HUES6 (cell line): ENCODE data around the gene BBS9.
A peak's percentile ranks its signal among the peaks of the same experiment; 100 is the strongest.
"Not testable (repeated sequence)": the region's sequence is repeated elsewhere in the genome, so short reads cannot be mapped to it uniquely, and the experiment has no call there.

Experiments used
- H3K27ac ChIP-seq: 2 replicates; pipeline ENCODE4 v1.7.0; 2013; ENCODE audit warnings: low read depth, mild to moderate bottlenecking, low read length, inconsistent platforms
- H3K27me3 ChIP-seq: 2 replicates; pipeline ENCODE4 v1.6.1; 2013; ENCODE audit warnings: low read length; ENCODE audit not compliant: control insufficient read depth, insufficient read depth
- H3K36me3 ChIP-seq: 2 replicates; pipeline ENCODE4 v1.6.1; 2013; ENCODE audit warnings: low read length; ENCODE audit not compliant: control insufficient read depth, insufficient read depth
- H3K4me1 ChIP-seq: 2 replicates; pipeline ENCODE4 v1.6.1; 2013; ENCODE audit warnings: low read length; ENCODE audit not compliant: control insufficient read depth, insufficient read depth
- H3K4me3 ChIP-seq: 2 replicates; pipeline ENCODE4 v1.5.1; 2013; ENCODE audit warnings: low read depth, low read length
- H3K9ac ChIP-seq: one replicate; pipeline ENCODE4 v1.6.1; 2013; ENCODE audit warnings: mild to moderate bottlenecking, low read length
- H3K9me3 ChIP-seq: 2 replicates; pipeline ENCODE4 v1.6.1; 2013; ENCODE audit warnings: low read depth, low read length; ENCODE audit not compliant: control insufficient read depth, insufficient read depth

The BBS9 gene

DNA sequence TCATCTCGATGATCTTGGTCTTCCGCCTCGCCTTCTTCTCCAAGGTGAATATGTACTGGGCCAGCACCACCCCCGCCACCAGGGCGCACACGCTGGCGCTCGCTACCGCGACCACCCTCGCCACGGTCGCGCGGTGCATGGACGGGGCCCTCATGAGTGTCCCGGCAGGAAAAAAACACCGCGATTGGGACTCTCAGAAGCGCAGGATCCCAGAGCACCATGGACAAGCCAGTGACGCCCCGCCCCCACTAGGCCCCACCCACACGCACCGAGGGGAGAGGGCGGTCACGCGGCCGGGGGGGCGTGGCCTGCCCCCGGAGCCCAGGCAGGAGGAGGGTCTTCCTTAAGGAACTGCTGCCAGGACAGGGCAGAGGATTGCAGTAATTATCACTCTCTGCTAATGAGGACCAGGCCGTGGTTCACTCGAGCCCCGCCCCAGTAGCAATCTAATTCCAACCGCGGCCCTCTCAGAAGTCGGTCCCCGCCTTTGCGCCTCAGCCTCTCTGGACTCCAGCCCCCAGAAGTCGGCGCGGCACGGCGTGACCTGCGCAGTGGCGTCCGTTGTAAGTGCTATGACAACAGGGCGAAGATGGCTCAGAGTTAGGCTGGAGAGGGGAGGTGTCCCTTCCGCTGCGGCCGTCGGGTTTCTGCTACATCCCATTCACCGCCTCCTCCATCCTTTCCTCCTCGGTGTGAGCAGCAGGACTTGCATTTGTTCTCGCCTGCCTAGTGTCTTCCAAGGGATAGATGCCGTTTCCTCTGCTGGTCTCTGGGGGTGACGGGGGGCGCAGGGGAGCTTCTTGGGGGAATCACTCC lies at the start of gene BBS9:
Gene BBS9, plus strand, starts transcription at position 575 of the 816 bp plus-strand sequence. CDS start 16,689 bp downstream, outside the sequence.
- peak within 1 kb of the TSS; percentile 79 for H3K4me3 ChIP-seq
- H3K27ac ChIP-seq = no peak within 1 kb of the TSS
- H3K9ac ChIP-seq = peak within 1 kb of the TSS; percentile 62
- no peaks in the 10 kb centered on the region for H3K36me3 ChIP-seq
- H3K27me3 ChIP-seq = no peaks in the 10 kb centered on the region
- peaks cover 6% of the 10 kb centered on the region for H3K4me1 ChIP-seq
- no peaks in the 10 kb centered on the region for H3K9me3 ChIP-seq

DNA sequence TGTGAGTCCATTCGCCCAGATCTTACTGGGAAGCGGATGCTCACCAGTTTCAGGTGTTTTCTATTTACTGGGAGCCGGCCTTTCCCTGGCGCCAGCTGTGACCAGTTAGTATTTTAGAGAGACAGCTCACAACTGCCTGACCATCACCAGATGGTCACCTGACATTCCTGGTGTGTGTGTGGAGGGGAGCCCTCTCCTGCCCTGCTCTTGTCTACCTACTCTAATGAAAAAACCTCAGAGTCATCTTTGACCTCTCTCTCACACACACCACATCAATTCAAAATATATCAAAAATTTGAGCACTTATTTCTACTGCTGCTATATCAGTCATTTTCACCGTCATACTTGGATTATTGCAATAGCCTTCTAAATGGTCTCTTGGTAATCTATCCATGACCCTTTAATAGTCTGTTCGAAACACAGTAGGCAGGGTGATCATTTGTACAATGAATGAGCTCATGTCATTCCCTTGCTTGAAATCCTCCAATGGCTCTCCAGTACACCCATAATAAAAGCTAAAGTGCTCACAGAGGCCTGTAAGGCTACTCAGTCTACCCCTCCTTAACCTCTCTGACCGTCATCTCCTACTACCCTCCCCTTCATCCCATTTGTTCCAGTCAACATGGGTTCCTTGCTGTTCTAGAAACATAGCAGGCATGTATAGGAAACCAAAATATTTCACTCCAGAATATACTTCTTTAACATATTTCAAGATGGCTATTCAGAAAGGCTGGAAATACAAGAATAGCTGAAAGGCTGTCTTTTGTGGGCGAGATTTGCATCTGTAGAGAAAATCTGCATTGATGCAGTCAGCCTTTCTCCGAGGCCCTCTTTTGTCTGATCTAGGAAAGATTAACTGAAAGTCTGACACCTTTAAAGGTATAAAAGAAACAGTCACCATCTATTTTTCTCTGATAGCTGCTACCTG lies 49.3 kb upstream of the BBS9 start:
- Histone ChIP-seq H3K36me3 (no peaks in the 10 kb centered on the region), H3K9me3 (no peaks in the 10 kb centered on the region), H3K27me3 (no peaks in the 10 kb centered on the region; the same call in 1 of the 2 replicates), H3K27ac (no peak overlapping the region), H3K4me1 (peaks cover 21% of the 10 kb centered on the region), H3K4me3 (no peak overlapping the region), H3K9ac (no peak overlapping the region)

DNA sequence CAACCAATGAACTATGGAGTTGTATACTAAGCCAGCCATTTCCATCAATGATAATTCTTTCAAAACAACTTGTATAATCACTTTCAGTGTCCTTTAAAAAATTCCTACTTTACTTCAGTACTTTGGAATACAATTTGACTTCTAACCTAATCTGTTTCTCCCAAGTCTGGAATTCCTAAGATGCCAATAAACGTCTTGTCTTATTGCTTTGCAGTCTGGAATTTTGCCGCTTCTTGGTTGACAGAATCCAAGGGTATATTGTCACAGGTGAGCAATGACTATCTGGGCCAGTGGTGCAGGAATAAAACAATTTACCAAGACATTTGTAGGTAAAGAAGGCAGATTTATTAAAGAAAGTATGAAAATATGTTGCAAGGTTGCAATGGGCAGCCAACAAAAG lies 42.0 kb upstream of the BBS9 start:
- Histone ChIP-seq H3K9me3 (no peaks in the 10 kb centered on the region), H3K4me3 (no peak overlapping the region), H3K27me3 (no peaks in the 10 kb centered on the region), H3K27ac (no peak overlapping the region), H3K4me1 (no peaks in the 10 kb centered on the region), H3K9ac (no peak overlapping the region), H3K36me3 (no peaks in the 10 kb centered on the region)

DNA sequence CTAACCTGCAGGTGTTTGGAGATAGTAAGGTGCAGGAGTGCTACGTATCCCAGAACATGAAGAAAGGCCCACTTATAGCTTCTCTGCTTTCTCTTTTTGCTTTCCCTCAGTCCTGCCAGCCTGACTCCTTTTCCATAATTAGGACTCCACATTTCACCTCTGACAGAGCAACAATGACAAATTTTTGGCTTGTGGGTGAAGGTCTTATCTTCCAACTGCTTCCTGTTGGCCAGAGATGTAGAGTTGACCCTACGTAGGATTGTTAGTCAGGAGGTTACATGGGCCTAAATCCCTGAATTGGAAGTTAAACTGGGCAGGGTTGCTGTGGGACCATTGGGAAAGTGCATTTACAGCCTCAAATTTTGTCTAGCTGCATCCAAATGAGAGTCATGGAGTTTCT lies 41.5 kb upstream of the BBS9 start:
- Histone ChIP-seq H3K9ac (no peak overlapping the region), H3K4me3 (no peak overlapping the region), H3K9me3 (no peaks in the 10 kb centered on the region), H3K27ac (no peak overlapping the region), H3K4me1 (no peaks in the 10 kb centered on the region), H3K27me3 (no peaks in the 10 kb centered on the region), H3K36me3 (no peaks in the 10 kb centered on the region)

DNA sequence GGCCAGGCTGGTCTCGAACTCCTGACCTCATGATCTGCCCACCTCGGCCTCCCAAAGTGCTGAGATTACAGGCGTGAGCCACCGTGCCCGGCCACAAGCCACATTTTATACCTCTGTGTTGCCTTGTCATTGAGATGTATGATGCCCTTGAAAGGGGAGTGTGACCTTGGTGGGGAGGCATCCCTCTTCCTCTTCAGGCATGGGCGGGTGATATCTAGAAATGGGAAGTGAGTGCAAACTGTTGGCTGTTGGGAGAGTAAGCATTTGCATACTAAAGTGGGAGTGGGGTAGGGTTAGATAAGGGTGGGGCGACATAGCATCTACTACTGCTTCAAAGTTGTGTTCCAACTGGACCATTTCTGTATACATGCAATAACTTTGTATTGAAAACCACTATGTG lies 40.2 kb upstream of the BBS9 start:
- Histone ChIP-seq H3K27me3 (no peaks in the 10 kb centered on the region), H3K27ac (no peak overlapping the region), H3K4me1 (no peaks in the 10 kb centered on the region), H3K9ac (no peak overlapping the region), H3K4me3 (no peak overlapping the region), H3K9me3 (no peaks in the 10 kb centered on the region), H3K36me3 (peaks cover 9% of the 10 kb centered on the region)

DNA sequence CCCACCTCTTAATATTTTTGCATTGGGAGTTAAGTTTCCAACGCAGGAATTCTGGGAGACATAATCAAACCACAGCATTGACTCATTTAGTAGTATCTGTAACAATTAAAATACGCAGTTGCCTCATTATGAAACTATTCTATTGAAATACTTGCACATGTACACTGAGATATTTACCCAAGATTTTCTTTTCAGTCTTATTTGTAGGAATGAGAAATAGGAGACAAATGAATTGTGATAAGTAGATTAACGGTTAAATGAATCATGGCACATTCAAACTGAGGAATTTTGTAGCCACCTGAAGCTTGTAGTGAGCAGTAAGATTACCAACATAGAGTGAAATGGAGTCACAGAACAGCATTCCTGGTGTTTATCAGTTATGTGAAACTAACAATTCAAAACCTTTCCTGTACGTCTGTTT lies 38.2 kb upstream of the BBS9 start:
- H3K9ac ChIP-seq = no peak overlapping the region
- H3K36me3 ChIP-seq = peaks cover 26% of the 10 kb centered on the region
- H3K27ac ChIP-seq = no peak overlapping the region
- no peaks in the 10 kb centered on the region for H3K4me1 ChIP-seq
- no peaks in the 10 kb centered on the region for H3K9me3 ChIP-seq
- H3K4me3 ChIP-seq = no peak overlapping the region
- no peaks in the 10 kb centered on the region for H3K27me3 ChIP-seq

DNA sequence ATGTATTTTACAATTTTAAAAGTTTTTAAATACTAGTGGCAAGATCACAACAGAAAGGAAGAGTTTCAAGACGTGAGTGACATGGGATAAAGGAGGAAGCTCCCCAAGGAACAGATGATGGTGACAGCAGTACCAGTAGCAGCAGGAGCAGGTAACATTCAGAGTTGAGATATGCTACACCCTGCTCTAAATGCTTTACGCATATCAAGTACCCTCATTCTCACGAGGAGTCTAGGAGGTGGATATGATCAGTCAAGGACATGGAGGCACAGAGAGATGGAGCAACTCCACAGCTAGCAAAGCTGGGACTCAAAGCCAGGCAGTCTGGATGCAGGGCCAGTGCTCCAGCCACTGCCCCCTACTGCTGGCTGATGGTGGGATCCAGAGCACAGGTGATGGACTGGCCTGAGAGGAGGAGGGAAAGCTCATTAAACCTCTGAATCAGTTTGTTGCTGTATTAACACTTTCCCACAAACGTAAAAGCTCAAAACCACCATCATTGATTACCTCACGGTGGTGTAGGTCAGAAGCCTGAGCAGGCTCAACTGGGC lies 37.6 kb upstream of the BBS9 start:
- Histone ChIP-seq H3K4me1 (no peaks in the 10 kb centered on the region), H3K27ac (no peak overlapping the region), H3K4me3 (no peak overlapping the region), H3K27me3 (no peaks in the 10 kb centered on the region), H3K9ac (no peak overlapping the region), H3K36me3 (peaks cover 32% of the 10 kb centered on the region), H3K9me3 (no peaks in the 10 kb centered on the region)

DNA sequence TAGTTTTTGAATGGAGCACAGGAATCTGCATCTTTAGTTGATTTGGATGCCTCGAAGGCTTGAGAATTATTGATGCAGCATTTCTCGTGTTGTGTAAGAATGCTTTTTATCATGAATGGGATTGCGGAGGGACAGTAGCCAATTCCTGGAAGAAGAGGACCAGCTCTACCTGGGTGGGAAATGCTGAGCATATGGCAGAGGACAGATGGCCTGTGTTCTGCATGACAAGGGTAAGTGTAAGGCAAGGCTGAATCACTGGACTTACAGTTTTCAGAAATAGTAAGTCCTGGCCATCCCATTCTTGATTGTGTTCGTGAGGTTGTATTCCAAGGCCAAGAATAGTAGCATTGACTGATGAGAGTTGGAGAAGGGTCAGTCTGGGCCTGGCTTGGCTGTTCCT lies 36.1 kb upstream of the BBS9 start:
- no peak overlapping the region for H3K4me3 ChIP-seq
- H3K36me3 ChIP-seq = peaks cover 45% of the 10 kb centered on the region
- no peaks in the 10 kb centered on the region for H3K27me3 ChIP-seq
- no peak overlapping the region for H3K27ac ChIP-seq
- no peak overlapping the region for H3K9ac ChIP-seq
- no peaks in the 10 kb centered on the region for H3K9me3 ChIP-seq
- no peaks in the 10 kb centered on the region for H3K4me1 ChIP-seq

DNA sequence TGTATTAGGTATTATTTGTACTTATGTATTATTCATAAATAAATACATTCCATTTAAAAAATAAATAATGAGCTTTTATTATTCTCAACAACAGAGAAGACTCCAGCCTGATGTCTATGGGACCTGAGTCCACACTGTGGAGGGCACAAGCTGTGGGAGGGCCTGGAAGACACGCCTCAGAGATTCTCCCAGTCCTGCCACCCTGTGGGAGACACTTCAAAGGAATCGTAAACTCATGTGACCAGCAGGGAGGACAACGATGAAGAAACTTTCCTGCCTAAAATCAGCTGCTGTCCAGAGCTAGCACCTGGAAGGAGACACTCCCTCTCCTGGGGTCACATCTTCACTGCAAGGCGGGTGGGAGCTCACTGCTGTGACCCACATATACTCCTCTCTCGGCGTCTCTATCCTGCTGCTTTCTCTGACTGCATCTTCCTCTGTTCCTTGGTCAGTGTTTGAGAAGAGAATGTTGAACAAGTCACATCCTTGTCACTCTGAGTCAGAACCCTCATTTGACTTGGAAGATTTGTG lies 34.6 kb upstream of the BBS9 start:
- H3K36me3 ChIP-seq = peaks cover 59% of the 10 kb centered on the region
- H3K27ac ChIP-seq, H3K9ac ChIP-seq, H3K4me1 ChIP-seq, H3K27me3 ChIP-seq, H3K9me3 ChIP-seq, H3K4me3 ChIP-seq: not testable (repeated sequence)

DNA sequence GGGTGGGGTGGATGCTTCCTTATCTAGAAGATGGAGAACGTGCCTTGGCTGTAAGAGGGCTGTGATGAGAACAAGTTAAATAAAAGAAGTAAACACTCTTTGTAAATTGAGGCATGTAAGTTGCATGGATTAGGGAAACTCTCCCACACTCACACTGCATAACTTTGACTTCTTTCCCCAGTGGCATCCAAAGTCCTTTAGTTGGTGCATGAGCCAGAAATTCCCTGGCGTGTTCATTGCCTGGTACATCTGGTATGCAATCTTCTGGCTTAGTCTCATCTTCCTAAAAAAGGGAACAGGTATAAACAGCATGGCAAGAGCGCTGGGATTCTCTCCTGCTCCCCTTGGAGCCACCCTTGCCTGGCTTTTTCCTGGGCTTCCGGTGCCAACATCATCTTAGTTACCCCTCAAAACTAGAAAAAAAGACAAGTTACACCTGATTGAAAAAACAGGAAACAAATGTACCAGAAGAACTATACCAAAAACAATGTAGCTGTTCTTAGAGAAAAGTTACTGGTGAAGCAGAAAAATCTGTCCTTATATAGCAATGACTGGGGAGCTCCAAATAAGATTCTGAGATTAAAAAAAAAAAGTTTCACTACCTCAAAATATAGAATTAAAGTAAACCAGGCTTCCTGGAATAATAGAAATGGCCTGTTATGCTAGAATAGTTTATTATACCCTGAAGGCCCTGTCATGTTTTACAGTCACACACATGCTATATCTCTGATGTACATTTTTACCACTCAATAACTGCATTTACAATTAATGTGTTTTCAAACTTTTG lies 30.0 kb upstream of the BBS9 start:
- Histone ChIP-seq H3K4me3 (no peak overlapping the region), H3K9ac (no peak overlapping the region), H3K27ac (no peak overlapping the region), H3K4me1 (no peaks in the 10 kb centered on the region), H3K36me3 (peaks cover 71% of the 10 kb centered on the region), H3K9me3 (no peaks in the 10 kb centered on the region), H3K27me3 (no peaks in the 10 kb centered on the region)
